Small intestine (tissue), 7 donors: Measurements from ENCODE around the gene DCDC2C. TPM values are rescaled to one million over a fixed set of nuclear protein-coding genes. Genes with fewer than 3 reads are reported as not detected.

Source experiments
- DNase-seq, 2 donors: peaks; one replicate each; pipeline versions ENCODE4 v3.0.0 to v3.0.0-alpha.2; 2013
- FAIRE-seq: peaks from 2 replicates; lab custom pipeline; 2012; peaks lifted over from hg19 to GRCh38; lab: Jason Lieb, UNC
- H3K27ac ChIP-seq, 3 donors: one replicate each; pipeline ENCODE4 v1.5.1; 2013; ENCODE audit warnings: low read length in 2 of 3, mild to moderate bottlenecking in 2 of 3, control low read depth in 1 of 3, inconsistent platforms in 1 of 3, low read depth in 1 of 3, moderate library complexity in 1 of 3
- H3K27me3 ChIP-seq, 3 donors: one replicate each; pipeline ENCODE4 v1.6.1; 2013; ENCODE audit warnings: low read length in 3 of 3, inconsistent platforms in 1 of 3; ENCODE audit not compliant: control insufficient read depth in 3 of 3, insufficient read depth in 3 of 3
- H3K36me3 ChIP-seq, 3 donors: one replicate each; pipeline ENCODE4 v1.6.1; 2013; ENCODE audit warnings: low read length in 3 of 3, inconsistent platforms in 1 of 3, low read depth in 1 of 3, mild to moderate bottlenecking in 1 of 3, moderate library complexity in 1 of 3; ENCODE audit not compliant: control insufficient read depth in 3 of 3, insufficient read depth in 2 of 3
- H3K4me1 ChIP-seq, 3 donors: one replicate each; pipeline ENCODE4 v1.6.1; 2013; ENCODE audit warnings: low read length in 2 of 3, inconsistent platforms in 1 of 3, low read depth in 1 of 3, mild to moderate bottlenecking in 1 of 3, moderate library complexity in 1 of 3; ENCODE audit not compliant: control insufficient read depth in 3 of 3, insufficient read depth in 2 of 3
- H3K4me3 ChIP-seq, 3 donors: one replicate each; pipeline ENCODE4 v1.5.1; 2013; ENCODE audit warnings: low read length in 3 of 3, control low read depth in 1 of 3, inconsistent platforms in 1 of 3, low read depth in 1 of 3, mild to moderate bottlenecking in 1 of 3, moderate library complexity in 1 of 3
- H3K9me3 ChIP-seq, 2 donors: one replicate each; pipeline ENCODE4 v1.6.1; 2013; ENCODE audit warnings: low read depth in 1 of 2, low read length in 1 of 2; ENCODE audit not compliant: control insufficient read depth in 2 of 2, insufficient read depth in 1 of 2
- WGBS, 3 donors: extraction: QIAGEN DNeasy Blood & Tissue Kit; methylation state at CpG; one replicate each; pipeline ENCODE4 v1.1.7; 2013; 5-methylcytosine and 5-hydroxymethylcytosine counted together
- polyA plus RNA-seq, 4 donors: library from polyadenylated mRNA; stranded (reverse) in 3 of 4; unstranded in 1 of 4; fragments of 200-250 nt in 3 of 4; fragments of 120-200 nt in 1 of 4; gene quantifications; one replicate each; pipeline versions ENCODE4 v1.2.1 to v1.2.3, GENCODE V29; 2013
- donor health status: healthy with polysubstance abuse.
- donor health status: control.
- donor health status: control.
- donor health status: Bipolar disorder and iron deficiency.
- donor health status: healthy.

Gene DCDC2C
- polyA plus RNA-seq, 4 donors: not detected

DNA sequence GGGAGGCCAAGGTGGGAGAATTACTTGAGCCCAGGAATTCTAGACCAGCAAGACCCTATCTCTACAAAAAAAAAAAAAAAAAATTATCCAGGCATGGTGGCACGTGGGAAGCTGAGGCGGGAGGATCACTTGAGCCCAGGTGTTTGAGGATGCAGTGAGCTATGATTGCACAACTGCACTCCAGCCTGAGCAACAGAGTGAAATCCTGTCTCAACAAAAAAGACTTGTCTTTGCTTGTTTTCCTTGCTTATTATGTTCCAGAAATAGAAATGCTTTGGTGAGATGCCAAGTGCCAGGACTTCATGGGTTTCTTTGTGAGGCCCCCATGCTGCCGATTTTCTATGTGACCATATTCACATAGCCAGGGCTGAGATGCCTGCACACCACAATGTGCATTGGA lies 9.0 kb downstream of the DCDC2C start:
- Histone ChIP-seq H3K36me3 (no peaks in the 10 kb centered on the region), H3K27me3 (peaks cover 0 to 2% (median 0%) of the 10 kb centered on the region in 3 donors), H3K9me3 (no peaks in the 10 kb centered on the region), H3K4me3 (no peak overlapping the region), H3K4me1 (no peaks in the 10 kb centered on the region), H3K27ac (no peak overlapping the region)
- whole genome bisulfite sequencing, 3 donors: 59 to 81% (median 64%) methylated on average over 3 of the region's 3 CpGs
- no peak for FAIRE-seq
- no peak for DNase-seq

DNA sequence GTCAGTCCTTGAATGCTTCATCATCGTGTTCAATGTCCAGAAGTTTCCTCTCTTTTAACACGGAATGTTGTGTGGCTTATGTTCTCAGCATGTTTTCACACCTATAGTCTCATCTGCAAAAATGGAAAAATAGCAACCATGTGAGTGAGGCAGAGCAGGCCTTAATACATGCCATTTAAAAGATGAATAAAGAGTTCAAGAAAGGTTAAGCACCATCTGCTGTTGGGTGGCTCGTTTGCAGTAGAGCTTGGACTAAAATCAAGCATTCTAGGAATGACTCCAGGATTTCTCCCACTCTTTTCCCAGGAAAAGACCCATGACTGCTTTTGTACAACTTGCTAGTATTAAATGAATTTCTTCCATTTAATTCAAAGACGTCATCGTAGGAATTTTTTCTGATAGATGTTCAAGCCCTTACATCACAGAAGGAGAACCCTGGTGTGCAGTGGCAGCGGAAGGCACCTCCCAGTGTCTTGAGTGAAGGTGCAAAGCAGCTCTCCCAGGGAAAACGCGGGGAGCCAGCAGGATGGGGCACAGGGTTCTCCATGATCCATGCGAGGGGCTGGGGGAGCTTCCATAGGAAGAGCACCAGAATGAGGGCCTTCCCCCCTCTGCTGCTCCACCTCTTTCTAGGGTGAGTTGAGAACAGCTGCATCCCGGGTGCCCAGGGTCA lies 9.6 kb downstream of the DCDC2C start:
- WGBS, 3 donors: 67 to 74% (median 72%) methylated on average over 10 of the region's 10 CpGs
- Histone ChIP-seq H3K4me1 (no peaks in the 10 kb centered on the region), H3K27ac (no peak overlapping the region), H3K9me3 (no peaks in the 10 kb centered on the region), H3K36me3 (no peaks in the 10 kb centered on the region), H3K4me3 (no peak overlapping the region), H3K27me3 (peaks cover 0 to 2% (median 0%) of the 10 kb centered on the region in 3 donors)
- no peak for FAIRE-seq
- no peak for DNase-seq

DNA sequence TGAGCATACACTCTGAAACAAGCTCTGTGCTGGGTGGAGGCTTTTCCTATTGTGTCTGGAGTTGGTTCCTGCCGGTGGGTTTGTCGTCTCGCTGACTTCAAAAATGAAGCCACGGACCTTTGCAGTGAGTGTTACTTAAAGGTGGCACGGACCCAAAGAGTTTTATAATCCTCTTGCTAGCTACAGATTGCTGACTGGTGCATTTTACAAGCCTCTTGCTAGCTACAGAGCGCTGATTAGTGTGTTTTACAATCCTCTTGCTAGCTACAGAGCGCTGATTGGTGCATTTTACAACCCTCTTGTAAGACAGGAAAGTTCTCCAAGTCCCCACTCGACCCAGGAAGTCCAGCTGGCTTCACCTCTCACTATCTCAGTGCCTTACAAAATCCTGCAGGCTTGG lies 15.3 kb downstream of the DCDC2C start:
- Histone ChIP-seq H3K4me1 (no peaks in the 10 kb centered on the region), H3K4me3 (no peak overlapping the region), H3K36me3 (no peaks in the 10 kb centered on the region), H3K9me3 (peaks cover 0 to 8% of the 10 kb centered on the region in 2 donors), H3K27ac (no peak overlapping the region), H3K27me3 (no peaks in the 10 kb centered on the region)
- WGBS, 3 donors: 51 to 75% (median 68%) methylated on average over 8 of the region's 8 CpGs
- FAIRE-seq: no peak
- no peak for DNase-seq

DNA sequence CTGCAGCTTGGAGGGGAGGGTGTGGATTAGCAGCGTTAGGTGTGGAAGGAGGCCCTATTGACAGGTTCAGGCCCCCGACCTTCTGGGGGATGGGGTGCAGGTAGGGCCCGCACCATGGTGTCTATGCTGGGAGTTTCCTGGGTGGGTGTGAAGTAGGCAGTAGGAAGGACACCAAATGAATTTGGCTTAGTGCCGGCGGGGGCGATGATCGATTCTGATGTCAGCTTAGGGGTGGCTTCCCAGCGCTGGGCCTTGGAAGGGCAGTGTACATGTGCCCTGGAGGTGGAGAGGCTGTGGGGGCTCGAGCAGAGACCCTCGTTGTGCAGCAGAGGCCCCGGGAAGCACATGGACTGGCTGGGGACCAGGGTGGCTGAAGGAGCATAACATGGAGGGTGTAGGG lies 21.6 kb downstream of the DCDC2C start:
- H3K4me3 ChIP-seq: no peak overlapping the region
- DNase-seq: no peak
- no peak overlapping the region for H3K27ac ChIP-seq
- 79 to 84% (median 80%) methylated on average over 11 of the region's 11 CpGs for WGBS, 3 donors
- no peak for FAIRE-seq
- peaks cover 0 to 5% of the 10 kb centered on the region in 2 donors for H3K9me3 ChIP-seq
- H3K4me1 ChIP-seq: no peaks in the 10 kb centered on the region
- H3K27me3 ChIP-seq: no peaks in the 10 kb centered on the region
- H3K36me3 ChIP-seq: no peaks in the 10 kb centered on the region

DNA sequence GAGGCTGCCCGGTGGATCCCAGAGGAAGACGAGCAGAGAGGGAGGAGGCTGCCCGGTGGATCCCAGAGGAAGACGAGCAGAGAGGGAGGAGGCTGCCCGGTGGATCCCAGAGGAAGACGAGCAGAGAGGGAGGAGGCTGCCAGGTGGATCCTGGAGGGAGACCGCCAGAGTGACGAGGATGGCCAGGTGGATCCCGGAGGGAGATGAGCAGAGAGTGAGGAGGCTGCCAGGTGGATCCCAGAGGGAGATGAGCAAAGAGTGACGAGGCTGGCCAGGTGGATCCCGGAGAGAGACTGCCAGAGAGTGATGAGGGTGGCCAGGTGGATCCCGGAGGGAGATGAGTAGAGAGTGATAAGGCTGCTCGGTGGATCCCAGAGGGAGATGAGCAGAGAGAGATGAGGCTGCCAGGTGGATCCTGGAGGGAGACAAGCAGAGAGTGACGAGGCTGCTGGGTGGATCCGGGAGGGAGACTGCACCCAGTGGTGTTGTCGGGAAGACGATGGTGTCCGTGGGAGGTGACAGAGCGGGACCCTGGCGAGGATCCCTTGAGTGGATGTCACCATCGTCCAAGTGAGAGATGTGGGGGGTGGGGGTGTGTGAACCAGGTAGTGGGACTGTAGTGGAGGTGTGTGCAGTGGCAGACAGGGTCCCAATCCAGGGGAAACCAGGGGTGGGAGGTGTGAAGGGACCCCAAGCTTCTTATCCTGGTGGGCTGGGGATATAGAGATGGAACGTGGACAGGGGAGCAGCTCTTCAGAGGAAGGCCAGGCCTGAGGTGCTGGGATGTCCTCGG lies 22.3 kb downstream of the DCDC2C start:
- FAIRE-seq (no peak), DNase-seq (no peak)
- Histone ChIP-seq H3K9me3 (peaks cover 0 to 5% of the 10 kb centered on the region in 2 donors), H3K36me3 (no peaks in the 10 kb centered on the region), H3K27ac (no peak overlapping the region), H3K27me3 (no peaks in the 10 kb centered on the region), H3K4me3 (no peak overlapping the region), H3K4me1 (no peaks in the 10 kb centered on the region)
- WGBS, 3 donors: 77 to 80% (median 78%) methylated on average over 23 of the region's 23 CpGs

DNA sequence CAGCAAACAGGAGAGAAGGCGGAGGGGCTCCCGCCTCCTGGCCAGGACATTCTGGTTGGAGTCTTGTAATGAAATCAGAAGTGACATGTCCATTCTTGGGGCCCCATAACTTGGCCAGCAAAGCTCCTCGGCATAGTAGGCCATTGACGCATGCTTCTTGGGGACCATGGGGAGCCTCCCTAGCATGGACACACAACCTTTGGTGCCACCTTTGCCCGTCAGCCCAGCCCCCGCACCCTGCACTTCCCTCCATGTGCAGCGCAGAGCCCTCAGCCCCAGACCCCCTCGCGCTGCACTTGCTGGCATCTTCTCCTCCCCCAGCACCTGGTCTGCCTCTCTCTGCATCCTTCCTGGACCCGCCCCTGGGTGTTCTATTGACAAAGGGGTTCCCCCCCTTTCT lies 23.1 kb downstream of the DCDC2C start:
- 81 to 89% (median 84%) methylated on average over 10 of the region's 10 CpGs for whole genome bisulfite sequencing, 3 donors
- no peak overlapping the region for H3K4me3 ChIP-seq
- no peaks in the 10 kb centered on the region for H3K36me3 ChIP-seq
- H3K9me3 ChIP-seq: peaks cover 0 to 2% of the 10 kb centered on the region in 2 donors
- FAIRE-seq (no peak), DNase-seq (no peak)
- no peak overlapping the region for H3K27ac ChIP-seq
- H3K27me3 ChIP-seq: no peaks in the 10 kb centered on the region
- no peaks in the 10 kb centered on the region for H3K4me1 ChIP-seq

DNA sequence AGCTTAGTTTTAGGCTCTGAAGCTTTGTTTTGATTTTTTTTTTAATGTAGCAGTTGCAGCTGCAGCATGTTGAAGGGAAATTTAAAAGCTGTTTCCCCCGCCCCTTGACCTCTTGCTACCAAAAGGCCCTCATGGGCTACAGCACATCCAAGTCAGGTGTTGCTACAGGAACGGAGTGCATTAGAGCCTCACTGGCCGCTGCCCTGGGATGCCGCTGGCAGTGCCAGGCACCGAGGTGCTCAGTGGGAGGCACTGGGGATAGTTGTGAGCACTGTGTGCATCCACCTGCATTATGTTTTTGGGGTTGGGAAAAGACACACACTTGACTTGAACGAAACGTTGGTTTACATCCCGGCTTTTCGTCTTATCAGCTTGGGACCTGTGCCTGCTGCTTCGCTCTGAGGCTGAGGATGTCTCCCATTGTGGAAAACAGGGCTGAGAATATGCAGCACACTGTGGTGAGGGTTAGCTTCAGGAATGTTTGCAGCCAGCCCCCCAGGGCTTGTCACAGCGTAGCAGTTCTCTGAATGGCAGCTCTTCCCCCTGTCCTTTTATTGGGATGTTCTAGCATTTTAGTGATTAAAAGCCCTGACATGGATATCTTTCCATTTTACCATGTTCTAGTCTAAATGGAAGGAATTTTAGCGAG lies 24.1 kb downstream of the DCDC2C start:
- Histone ChIP-seq H3K9me3 (no peaks in the 10 kb centered on the region), H3K27ac (no peak overlapping the region), H3K4me1 (no peaks in the 10 kb centered on the region), H3K4me3 (no peak overlapping the region), H3K36me3 (no peaks in the 10 kb centered on the region), H3K27me3 (no peaks in the 10 kb centered on the region)
- FAIRE-seq (no peak), DNase-seq (no peak)
- WGBS, 3 donors: 48 to 72% (median 60%) methylated on average over 12 of the region's 12 CpGs
